Stimulated activated effector memory CD8-positive, alpha-beta T cell treated with anti-CD3 and anti-CD28 coated beads, Interleukin-12 subunit alpha, Interleukin-12 subunit beta, amount 100 ng/mL, for 72 hours (primary cell): ENCODE results near the gene ZBTB46.

Experiments used
- ATAC-seq: fragments of 150-1000 bp; cut with Tn5 transposase; 2 replicates; pipeline ENCODE4 v1.10.0; 2021
- DNase-seq, 2 donors: peaks; one replicate each; pipeline ENCODE4 v3.0.0; 2021 to 2022; ENCODE audit warnings: low spot score in 2 of 2
- H3K27ac Mint-ChIP-seq: one replicate; pipeline ENCODE4 v1.8.0; 2022; ENCODE audit warnings: mild to moderate bottlenecking, mixed read lengths
- H3K36me3 Mint-ChIP-seq: one replicate; pipeline ENCODE4 v1.8.0; 2022; ENCODE audit warnings: mild to moderate bottlenecking, mixed read lengths
- H3K4me1 Mint-ChIP-seq: one replicate; pipeline ENCODE4 v1.8.0; 2022; ENCODE audit warnings: mixed read lengths
- H3K4me3 Mint-ChIP-seq: one replicate; pipeline ENCODE4 v1.8.0; 2022; ENCODE audit warnings: mild to moderate bottlenecking, mixed read lengths
- H3K9me3 Mint-ChIP-seq: one replicate; pipeline ENCODE4 v1.8.0; 2022; ENCODE audit warnings: mixed read lengths

The ZBTB46 gene

DNA sequence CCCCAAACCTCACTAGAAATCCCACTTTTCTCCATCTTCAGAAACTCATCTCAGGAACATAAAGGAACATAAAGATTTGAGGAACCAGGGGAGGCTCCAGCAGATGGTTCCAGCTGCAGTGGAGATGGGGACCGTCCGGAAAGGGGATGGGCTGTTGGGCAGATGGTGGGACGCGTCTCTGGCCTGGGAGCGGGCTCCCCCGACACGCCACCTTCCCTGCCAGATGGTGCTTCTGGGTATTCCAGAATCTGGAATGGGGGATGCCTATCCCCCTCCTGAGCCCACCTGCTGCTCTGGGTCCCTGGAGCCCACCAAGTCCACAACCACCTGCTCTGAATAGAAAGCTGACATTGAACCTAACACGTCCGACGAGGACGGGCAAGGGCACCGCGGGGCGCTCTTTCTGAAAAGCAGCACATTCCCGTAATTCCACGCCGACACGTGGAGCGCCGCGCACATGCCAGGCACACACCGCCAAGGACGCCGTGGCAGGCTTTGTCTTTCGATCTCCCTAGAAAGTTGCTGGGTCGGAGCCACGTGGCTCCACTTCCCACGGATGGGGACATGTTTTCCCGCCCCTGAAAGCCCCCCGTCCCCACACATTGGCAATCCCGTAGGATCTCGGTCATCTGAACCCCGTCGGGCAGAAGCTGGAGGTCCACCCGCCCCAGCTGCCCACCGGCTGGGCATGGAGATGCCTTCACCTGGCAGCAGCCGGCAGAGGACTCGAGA lies 64.2 kb downstream of the ZBTB46 start:
- H3K36me3 Mint-ChIP-seq = no peaks in the 10 kb centered on the region
- H3K4me1 Mint-ChIP-seq = no peaks in the 10 kb centered on the region
- ATAC-seq (no peak), DNase-seq (no peak)
- H3K9me3 Mint-ChIP-seq = no peaks in the 10 kb centered on the region
- H3K4me3 Mint-ChIP-seq = no peak overlapping the region
- no peak overlapping the region for H3K27ac Mint-ChIP-seq

DNA sequence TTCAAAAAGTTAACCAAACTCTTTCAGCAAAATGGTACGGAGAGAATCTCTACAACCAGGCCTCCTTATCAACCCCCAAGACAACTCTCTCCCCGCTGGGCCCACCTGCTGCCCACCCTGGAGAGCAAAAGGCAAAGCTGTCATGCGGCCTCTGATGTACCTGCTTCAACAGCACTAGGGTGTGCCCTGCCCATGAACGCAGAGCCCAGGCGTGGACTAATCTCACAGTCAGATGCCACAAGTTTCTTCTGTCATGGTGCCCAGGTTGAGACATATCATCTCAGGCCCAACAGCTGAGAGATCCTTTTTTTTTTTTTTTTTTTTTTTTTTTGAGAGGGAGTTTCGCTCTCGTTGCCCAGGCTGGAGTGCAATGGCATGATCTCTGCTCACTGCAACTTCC lies 65.2 kb downstream of the ZBTB46 start:
- H3K27ac Mint-ChIP-seq = no peak overlapping the region
- H3K4me1 Mint-ChIP-seq = no peaks in the 10 kb centered on the region
- no peaks in the 10 kb centered on the region for H3K36me3 Mint-ChIP-seq
- H3K9me3 Mint-ChIP-seq = no peaks in the 10 kb centered on the region
- DNase-seq (no peak), ATAC-seq (no peak)
- no peak overlapping the region for H3K4me3 Mint-ChIP-seq

DNA sequence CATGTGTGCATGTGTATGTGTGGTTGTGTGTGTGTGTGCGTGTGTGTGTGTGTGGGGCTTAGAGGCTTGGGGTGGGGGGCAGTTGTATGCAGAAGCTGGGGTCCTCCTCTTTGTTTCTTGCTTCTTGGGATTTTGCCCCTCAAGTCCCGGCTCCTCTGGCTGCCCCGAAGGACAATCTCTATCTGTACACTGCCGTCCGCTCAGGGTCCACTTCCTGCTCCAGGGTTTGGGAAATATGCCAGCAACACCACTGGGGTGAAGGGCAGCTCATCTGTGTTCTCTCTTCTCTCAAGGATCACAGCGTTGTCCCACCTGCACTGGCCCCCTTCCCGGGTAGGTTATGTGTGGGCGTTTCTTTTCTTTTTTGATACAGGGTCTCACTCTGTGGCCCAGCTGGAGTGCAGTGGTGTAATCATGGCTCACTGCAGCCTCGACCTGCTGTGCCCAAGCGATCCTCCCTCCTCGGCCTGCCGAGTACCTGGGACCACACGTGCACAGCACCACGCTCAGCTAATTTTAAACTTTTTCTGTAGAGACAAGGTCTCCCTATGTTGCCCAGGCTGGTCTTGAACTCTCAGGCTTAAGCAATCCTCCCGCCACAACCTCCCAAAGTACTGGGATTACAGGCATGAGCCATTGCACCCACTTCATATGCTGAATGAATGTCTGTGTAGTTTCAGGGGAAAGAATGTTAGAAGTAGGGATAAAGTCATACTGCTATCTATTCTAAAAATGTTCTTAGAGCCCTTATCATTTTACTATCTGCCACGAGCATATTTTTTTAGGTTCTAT lies 65.8 kb downstream of the ZBTB46 start:
- Mint-ChIP-seq H3K27ac (no peak overlapping the region), H3K4me1 (no peaks in the 10 kb centered on the region), H3K9me3 (no peaks in the 10 kb centered on the region), H3K36me3 (no peaks in the 10 kb centered on the region), H3K4me3 (no peak overlapping the region)
- ATAC-seq = no peak
- DNase-seq = no peak

DNA sequence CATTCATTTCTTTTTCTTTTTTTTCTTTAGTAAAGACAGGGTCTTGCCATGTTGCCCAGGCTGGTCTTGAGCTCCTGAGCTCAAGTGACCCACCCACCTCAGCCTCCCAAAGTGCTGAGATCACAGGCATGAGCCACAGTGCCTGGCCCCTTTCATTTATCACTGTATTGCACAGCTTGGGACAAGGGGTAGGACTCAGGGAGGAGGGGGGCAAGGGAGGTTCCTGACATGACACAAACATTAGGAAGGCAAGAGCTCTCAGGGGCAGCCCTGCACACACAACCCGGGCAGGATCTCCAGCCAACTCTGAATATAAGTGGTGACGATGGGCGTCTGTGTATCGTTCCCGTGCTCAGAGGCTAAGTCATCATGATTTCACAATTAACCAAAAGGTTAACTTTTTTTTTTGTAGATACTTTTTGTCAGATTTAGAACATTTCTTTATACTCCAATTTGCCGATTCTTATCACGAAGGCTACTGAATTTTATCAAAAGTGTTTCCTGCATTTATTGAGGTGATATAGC lies 71.6 kb downstream of the ZBTB46 start:
- DNase-seq = no peak
- peak overlapping the region; percentile 40 for H3K27ac Mint-ChIP-seq
- peaks cover 5% of the 10 kb centered on the region for H3K36me3 Mint-ChIP-seq
- peaks cover 27% of the 10 kb centered on the region for H3K4me1 Mint-ChIP-seq
- no peak for ATAC-seq
- no peak overlapping the region for H3K4me3 Mint-ChIP-seq
- no peaks in the 10 kb centered on the region for H3K9me3 Mint-ChIP-seq

DNA sequence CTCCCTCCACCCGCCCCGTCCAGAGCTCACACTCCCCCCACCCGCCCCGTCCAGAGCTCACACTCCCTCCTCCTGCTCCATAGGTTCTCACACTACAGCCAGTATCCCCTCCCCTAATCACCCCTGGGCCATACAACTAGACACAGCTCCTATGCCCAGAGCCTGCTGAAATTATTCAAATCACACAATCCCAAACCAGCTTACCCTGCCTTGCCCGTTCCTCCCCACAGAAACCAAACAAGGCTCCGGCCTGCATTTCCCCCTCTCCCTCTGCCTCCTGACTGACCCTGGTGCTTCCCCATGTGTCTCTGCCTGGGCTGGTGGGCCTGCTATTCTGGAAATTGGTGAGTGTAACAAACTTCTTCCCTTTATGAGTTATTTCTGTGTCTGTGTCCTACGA lies 72.9 kb downstream of the ZBTB46 start:
- Mint-ChIP-seq H3K4me3 (no peak overlapping the region), H3K9me3 (no peaks in the 10 kb centered on the region), H3K27ac (peak overlapping the region; percentile 63), H3K36me3 (peaks cover 5% of the 10 kb centered on the region), H3K4me1 (peaks cover 27% of the 10 kb centered on the region)
- DNase-seq (no peak), ATAC-seq (no peak)

DNA sequence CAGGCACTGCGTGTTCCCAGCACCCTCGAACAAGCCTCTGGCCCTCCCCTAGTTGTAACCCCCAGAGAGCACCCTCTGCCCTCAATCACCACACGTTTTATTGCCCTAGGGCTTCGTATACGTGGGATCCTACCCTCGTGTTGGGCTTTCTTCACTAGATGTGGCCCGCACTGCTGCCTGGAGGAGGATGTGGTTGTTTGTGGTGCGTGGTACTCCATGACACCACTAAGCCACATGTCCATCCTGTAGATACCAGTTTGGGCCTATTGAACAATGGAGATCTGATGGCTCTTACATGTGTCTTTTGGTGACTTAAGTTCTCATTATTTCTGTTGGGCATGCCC lies 74.4 kb downstream of the ZBTB46 start:
- no peaks in the 10 kb centered on the region for H3K9me3 Mint-ChIP-seq
- H3K4me1 Mint-ChIP-seq = peaks cover 32% of the 10 kb centered on the region
- peak; percentile 82 for ATAC-seq
- peak overlapping the region; percentile 52 for H3K27ac Mint-ChIP-seq
- H3K4me3 Mint-ChIP-seq = no peak overlapping the region
- no peak for DNase-seq
- H3K36me3 Mint-ChIP-seq = peaks cover 5% of the 10 kb centered on the region

DNA sequence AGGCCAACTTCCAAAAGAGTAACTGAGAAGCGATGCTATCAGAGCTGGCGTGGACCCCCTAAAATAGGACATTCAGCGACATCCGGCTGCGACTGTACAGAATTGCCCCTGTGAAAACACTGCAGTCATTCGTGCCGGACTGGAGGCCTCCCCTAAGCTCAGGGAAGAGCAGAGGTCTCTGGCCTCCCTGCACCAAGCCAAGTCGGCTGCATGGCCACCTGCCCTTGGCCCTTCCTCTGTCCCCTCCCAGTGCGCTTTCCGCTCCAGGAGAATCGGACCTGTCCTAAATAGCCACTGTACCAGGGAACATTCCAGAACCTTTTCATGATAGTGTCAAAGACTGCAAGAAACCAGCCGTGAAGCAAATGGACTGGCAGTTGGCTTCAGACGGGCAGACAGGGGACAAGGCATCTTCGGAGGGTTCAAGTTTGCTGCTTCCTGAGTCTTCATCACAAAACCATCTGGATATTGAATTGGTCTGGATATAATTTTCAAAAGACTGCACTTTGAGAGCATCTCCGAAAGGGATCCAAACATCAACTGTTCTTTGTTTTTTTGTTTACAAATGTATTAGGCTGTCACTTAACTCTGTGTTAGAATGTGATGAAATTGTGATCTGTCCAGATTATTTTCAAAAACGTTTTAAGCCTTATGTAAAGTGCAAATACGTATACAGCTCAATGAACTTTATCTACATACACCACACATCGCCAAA lies 75.0 kb downstream of the ZBTB46 start:
- Mint-ChIP-seq H3K9me3 (no peaks in the 10 kb centered on the region), H3K36me3 (peaks cover 5% of the 10 kb centered on the region), H3K4me1 (peaks cover 37% of the 10 kb centered on the region), H3K4me3 (no peak overlapping the region), H3K27ac (peak overlapping the region; percentile 52)
- DNase-seq (no peak), ATAC-seq (no peak)

DNA sequence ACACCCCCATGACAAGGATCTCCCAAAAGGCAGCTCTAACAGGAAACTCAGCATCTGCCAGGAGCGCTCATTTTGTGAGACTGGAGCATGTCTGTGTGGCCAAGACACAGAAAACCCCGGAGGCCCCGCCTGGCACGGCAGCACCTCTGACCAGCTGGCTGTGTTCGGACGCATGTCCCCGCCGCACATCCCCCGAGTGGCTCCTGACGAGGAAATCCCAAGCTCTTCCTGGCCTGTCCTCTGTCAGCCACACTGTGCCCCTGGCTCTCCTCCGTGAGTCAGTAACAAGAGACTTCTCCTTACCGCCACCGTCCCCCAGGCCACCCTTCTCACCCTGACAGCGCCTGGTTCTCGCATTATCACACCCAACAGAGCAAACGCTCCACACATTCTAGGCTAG lies 77.1 kb downstream of the ZBTB46 start:
- no peak for DNase-seq
- ATAC-seq = no peak
- Mint-ChIP-seq H3K4me3 (no peak overlapping the region), H3K4me1 (peaks cover 49% of the 10 kb centered on the region), H3K27ac (no peak overlapping the region), H3K36me3 (peaks cover 5% of the 10 kb centered on the region), H3K9me3 (no peaks in the 10 kb centered on the region)

DNA sequence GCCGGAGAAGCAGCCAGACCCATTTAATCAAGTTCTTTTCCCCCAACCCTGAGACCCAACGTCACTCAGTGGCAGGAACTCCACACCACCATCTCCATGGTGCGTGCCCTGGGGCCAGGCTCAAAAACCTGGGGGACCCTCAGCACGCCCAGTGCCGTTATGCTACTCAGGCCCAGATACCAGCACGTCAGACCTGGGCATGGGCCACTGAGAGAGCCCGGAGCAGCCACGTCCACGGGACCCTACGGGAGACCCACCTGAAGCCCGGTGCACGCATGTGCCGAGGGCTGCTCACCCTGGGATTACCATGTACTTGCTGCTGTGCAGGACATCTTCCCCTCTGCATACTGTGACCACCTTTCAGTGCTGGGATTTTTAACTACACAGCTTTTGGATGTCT lies 77.7 kb downstream of the ZBTB46 start:
- no peak overlapping the region for H3K27ac Mint-ChIP-seq
- peaks cover 47% of the 10 kb centered on the region for H3K4me1 Mint-ChIP-seq
- no peak overlapping the region for H3K4me3 Mint-ChIP-seq
- no peak for DNase-seq
- no peaks in the 10 kb centered on the region for H3K9me3 Mint-ChIP-seq
- no peak for ATAC-seq
- H3K36me3 Mint-ChIP-seq = peaks cover 5% of the 10 kb centered on the region

DNA sequence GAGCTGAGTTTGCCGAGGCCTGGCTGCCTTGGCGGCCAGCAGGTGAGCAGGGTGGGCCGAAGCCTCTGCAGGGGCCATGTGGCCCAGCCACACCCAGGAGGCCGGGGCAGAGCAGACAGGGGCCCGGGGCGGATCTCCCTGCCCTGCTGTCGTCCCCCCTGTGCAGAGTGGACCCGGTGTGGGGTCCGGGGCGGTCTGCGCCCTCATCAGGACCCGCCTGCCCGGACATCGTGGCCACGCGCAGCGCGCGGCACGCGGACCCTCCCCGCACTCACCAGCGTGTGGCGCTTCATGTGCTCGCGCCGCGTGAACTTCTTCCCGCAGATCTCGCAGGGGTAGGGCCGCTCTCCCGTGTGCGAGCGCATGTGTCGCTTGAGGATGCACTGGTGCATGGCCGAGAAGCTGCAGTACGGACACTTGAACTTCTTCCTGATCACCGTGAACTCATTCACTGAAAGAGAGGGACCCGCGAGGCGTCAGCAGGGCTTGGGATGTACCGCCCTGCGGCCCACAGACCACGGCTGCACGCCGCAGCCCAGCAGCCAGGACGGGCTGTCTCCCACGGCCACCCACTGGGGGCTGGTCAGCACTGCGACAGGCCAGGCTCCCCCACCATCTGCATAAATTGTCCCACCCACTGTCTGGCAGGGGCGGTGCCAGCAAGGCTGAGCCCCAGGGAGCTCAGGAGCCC lies 78.5 kb downstream of the ZBTB46 start:
- ATAC-seq = no peak
- peaks cover 42% of the 10 kb centered on the region for H3K4me1 Mint-ChIP-seq
- no peak for DNase-seq
- no peak overlapping the region for H3K27ac Mint-ChIP-seq
- H3K36me3 Mint-ChIP-seq = peaks cover 5% of the 10 kb centered on the region
- no peaks in the 10 kb centered on the region for H3K9me3 Mint-ChIP-seq
- peak overlapping the region; percentile 62 for H3K4me3 Mint-ChIP-seq

DNA sequence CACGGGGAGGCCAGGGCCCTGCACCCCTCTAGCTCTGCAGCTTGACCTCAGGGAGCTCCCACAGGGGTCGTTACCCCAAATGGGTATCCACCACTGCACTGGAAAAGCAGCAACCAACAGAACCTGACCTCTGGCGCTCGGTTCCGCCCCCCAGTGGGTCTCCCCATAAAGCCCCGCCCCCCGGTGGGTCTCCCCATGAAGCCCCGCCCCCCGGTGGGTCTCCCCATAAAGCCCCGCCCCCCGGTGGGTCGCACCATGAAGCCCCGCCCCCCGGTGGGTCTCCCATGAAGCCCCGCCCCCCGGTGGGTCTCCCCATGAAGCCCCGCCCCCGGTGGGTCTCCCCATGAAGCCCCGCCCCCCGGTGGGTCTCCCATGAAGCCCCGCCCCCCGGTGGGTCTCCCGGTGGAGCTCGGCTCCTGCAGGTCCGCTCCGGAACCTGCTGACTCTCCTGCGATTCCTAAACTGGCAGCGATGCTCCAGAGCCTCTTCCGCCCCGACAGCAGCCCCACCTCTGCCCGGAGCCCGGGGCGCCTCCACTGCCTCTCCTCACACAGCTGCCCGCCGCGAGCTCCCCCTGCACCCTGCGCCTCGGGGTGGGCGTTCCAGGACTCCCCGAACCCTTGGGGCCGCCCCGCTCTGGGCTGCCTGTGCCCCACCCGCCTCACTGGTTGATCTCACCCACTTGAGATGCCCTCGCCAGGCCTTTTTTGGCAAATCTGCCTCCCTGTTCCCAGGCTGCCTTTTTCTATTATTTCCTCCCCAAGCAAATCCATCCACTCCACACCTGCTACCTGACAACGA lies 79.4 kb downstream of the ZBTB46 start:
- H3K9me3 Mint-ChIP-seq = no peaks in the 10 kb centered on the region
- H3K4me1 Mint-ChIP-seq = peaks cover 34% of the 10 kb centered on the region
- H3K27ac Mint-ChIP-seq = peak overlapping the region; percentile 83
- peaks cover 3% of the 10 kb centered on the region for H3K36me3 Mint-ChIP-seq
- DNase-seq = no peak
- ATAC-seq = no peak
- H3K4me3 Mint-ChIP-seq = peak overlapping the region; percentile 62

DNA sequence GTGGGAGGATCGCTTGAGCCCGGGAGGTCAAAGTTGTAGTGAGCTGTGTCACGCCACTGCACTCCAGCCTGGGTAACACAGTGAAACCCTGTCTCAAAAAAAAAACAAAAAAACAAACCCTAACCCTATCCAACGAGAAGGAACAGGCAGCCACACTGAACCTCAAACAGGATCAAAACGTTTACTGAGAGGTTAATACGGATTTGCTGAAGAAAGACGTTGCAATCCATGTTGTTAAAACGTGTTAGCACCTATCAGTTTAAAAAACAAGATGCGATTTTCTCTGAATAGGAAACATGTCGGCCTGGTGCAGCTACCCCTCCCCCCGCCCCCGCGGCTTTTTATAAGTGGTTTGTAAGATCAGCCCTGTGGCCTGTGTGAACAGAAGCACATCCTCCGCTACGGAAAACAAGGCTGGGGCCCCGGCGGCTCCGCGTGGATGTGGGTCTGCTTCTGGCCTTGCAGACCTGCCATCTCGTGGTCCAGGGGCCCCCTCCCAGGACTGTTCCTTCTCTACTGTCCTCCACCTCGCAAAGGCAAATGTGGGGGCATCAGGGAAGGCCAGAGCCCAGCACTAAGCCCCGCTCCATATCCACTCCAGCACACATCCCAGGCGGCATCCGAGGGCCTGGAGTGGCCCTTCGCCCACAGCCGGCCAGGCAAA lies 80.1 kb downstream of the ZBTB46 start:
- no peaks in the 10 kb centered on the region for H3K9me3 Mint-ChIP-seq
- H3K4me3 Mint-ChIP-seq = peak overlapping the region; percentile 62
- peak overlapping the region; percentile 83 for H3K27ac Mint-ChIP-seq
- peak in 1 of 2 donors; percentile 73 for DNase-seq
- peaks cover 26% of the 10 kb centered on the region for H3K4me1 Mint-ChIP-seq
- peak; percentile 80 for ATAC-seq
- H3K36me3 Mint-ChIP-seq = no peaks in the 10 kb centered on the region

DNA sequence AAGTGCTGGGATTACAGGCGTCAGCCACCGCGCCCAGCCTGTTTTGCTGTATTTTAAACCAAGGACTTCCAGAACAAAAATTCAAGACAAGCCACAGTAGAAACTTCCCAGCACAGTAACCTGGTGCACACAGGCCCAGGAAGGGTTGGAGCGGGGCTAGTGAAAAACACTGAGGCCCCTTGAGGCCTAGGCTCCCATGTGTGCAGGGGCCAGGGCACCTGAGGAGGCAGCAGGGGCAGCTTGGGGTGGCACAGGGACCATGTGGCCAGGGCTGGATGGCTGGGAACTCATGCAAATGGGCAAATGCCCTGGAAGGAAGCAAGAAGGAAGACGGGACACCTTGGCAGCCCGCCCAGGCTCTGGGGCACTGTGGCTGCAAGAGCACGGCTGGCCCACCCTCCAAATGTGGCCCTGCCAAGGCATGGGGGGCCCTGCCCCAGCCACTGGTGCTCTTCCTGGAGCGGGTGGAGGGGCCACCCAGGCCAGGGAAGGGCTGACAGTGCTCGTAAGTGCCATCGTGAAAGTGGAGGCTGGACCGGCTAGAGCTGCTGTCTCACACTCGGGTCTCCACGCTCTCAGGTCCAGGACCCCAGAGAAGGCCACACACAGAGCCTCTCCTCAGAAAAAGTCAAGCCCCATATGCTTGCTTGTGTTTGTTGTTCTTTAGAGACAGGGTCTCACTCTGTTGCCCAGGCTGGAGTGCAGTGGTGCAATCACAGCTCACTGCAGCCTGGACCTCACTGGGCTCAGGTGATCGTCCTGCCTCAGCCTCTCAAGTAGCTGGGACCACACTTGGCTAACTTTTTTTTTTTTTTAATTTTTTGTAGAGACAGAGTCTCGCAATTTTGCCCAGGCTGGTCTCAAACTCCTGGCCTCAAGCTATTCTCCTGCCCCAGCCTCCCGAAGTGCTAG lies 81.2 kb downstream of the ZBTB46 start:
- Mint-ChIP-seq H3K9me3 (no peaks in the 10 kb centered on the region), H3K27ac (peak overlapping the region; percentile 86), H3K36me3 (no peaks in the 10 kb centered on the region), H3K4me1 (peaks cover 22% of the 10 kb centered on the region), H3K4me3 (no peak overlapping the region)
- ATAC-seq = no peak
- DNase-seq = no peak
